IMR-90 (cell line): ENCODE measurements around the gene ANXA2. TPM values are rescaled to one million over a fixed set of nuclear protein-coding genes. Genes with fewer than 3 reads are reported as not detected.

ENCODE experiments used
- ATAC-seq: fragments of 200-7000 bp; cut with Tn5 transposase; 2 replicates; pipeline ENCODE4 v1.9.1; 2020; ENCODE audit warnings: low read depth, mild to moderate bottlenecking, moderate library complexity
- BruUV-seq: library from RNA; stranded (reverse); fragments of 400-500 nt; replicated peaks from 2 replicates; lab custom pipeline; 2021; lab: Mats Ljungman, UMichigan
- CTCF ChIA-PET: fragments of 300-600 bp; formaldehyde crosslinking; extraction: SDS; loops from one replicate; lab custom pipeline; 2021; ENCODE audit warnings: antibody characterized with exemption; lab: Yijun Ruan, JAX
- POLR2A ChIA-PET: fragments of 300-600 bp; sonication (Branson Sonifier 250); formaldehyde crosslinking; loops from one replicate; lab custom pipeline; 2022; ENCODE audit warnings: antibody characterized with exemption; ENCODE audit not compliant: unreplicated experiment; lab: Charles Lee
- DNase-seq: peaks from one replicate; pipeline ENCODE4 v3.0.0; 2013
- H2AFZ ChIP-seq: replicated peaks from 2 replicates; pipeline ENCODE3; 2013; ENCODE audit warnings: low read length, mild to moderate bottlenecking; ENCODE audit not compliant: poor library complexity
- H2AK5ac ChIP-seq: 2 replicates; pipeline ENCODE4 v1.6.1; 2013; ENCODE audit warnings: low read depth, low read length, inconsistent platforms
- H2AK9ac ChIP-seq: replicated peaks from 2 replicates; pipeline ENCODE3; 2013; ENCODE audit warnings: mild to moderate bottlenecking, low read depth, low read length, moderate library complexity; ENCODE audit not compliant: poor library complexity
- H2BK120ac ChIP-seq: 2 replicates; pipeline ENCODE4 v1.6.1; 2013; ENCODE audit warnings: low read depth, low read length, inconsistent platforms
- H2BK15ac ChIP-seq: 3 replicates; pipeline ENCODE4 v1.6.1; 2013; ENCODE audit warnings: low read depth, low read length, inconsistent platforms
- H2BK20ac ChIP-seq: 2 replicates; pipeline ENCODE4 v1.6.1; 2013; ENCODE audit warnings: low read depth, mild to moderate bottlenecking, inconsistent platforms, low read length, moderate library complexity
- H2BK5ac ChIP-seq: 2 replicates; pipeline ENCODE4 v1.6.1; 2013; ENCODE audit warnings: mild to moderate bottlenecking, low read depth, low read length, inconsistent platforms; ENCODE audit not compliant: poor library complexity, severe bottlenecking
- H3K14ac ChIP-seq: replicated peaks from 2 replicates; pipeline ENCODE4 v1.6.1; 2013; ENCODE audit warnings: low read depth, low read length, inconsistent platforms
- H3K18ac ChIP-seq: 2 replicates; pipeline ENCODE4 v1.6.1; 2013; ENCODE audit warnings: low read depth, low read length, control low read depth
- H3K23ac ChIP-seq: 2 replicates; pipeline ENCODE4 v1.6.1; 2013; ENCODE audit warnings: low read depth, low read length, inconsistent platforms
- H3K27ac ChIP-seq: 2 replicates; pipeline ENCODE4 v1.5.1; 2013; ENCODE audit warnings: mild to moderate bottlenecking, control low read depth, low read length; ENCODE audit not compliant: insufficient read depth
- H3K27me3 ChIP-seq: 2 replicates; pipeline ENCODE4 v1.6.1; 2013; ENCODE audit warnings: low read length; ENCODE audit not compliant: control insufficient read depth, insufficient read depth
- H3K36me3 ChIP-seq: 2 replicates; pipeline ENCODE4 v1.6.1; 2013; ENCODE audit warnings: low read length, mixed read lengths; ENCODE audit not compliant: control insufficient read depth, insufficient read depth
- H3K4ac ChIP-seq: 2 replicates; pipeline ENCODE4 v1.6.1; 2013; ENCODE audit warnings: low read depth, low read length, inconsistent platforms
- H3K4me1 ChIP-seq: 2 replicates; pipeline ENCODE4 v1.6.1; 2013; ENCODE audit warnings: low read length, mixed read lengths; ENCODE audit not compliant: control insufficient read depth, insufficient read depth
- H3K4me2 ChIP-seq: 2 replicates; pipeline ENCODE4 v1.6.1; 2013; ENCODE audit warnings: low read depth, mild to moderate bottlenecking, control low read depth, low read length, moderate library complexity
- H3K4me3 ChIP-seq: 2 replicates; pipeline ENCODE4 v1.5.1; 2013; ENCODE audit warnings: low read depth, mild to moderate bottlenecking, control low read depth, low read length, moderate library complexity; ENCODE audit not compliant: insufficient read depth
- H3K56ac ChIP-seq: 2 replicates; pipeline ENCODE4 v1.6.1; 2013; ENCODE audit warnings: low read length, inconsistent platforms; ENCODE audit not compliant: insufficient read depth; ENCODE audit errors: extremely low read depth
- H3K79me1 ChIP-seq, 2 experiments: 2 replicates each; pipeline ENCODE4 v1.6.1; 2013; ENCODE audit warnings: low read length in 2 of 2, inconsistent platforms in 1 of 2, low read depth in 1 of 2
- H3K9ac ChIP-seq: 2 replicates; pipeline ENCODE4 v1.6.1; 2013; ENCODE audit warnings: low read depth, low read length, control low read depth
- H3K9me1 ChIP-seq: 2 replicates; pipeline ENCODE4 v1.6.1; 2013; ENCODE audit warnings: low read length, inconsistent platforms; ENCODE audit not compliant: insufficient read depth
- H3K9me3 ChIP-seq: 2 replicates; pipeline ENCODE4 v1.6.1; 2013; ENCODE audit warnings: low read length; ENCODE audit not compliant: control insufficient read depth, insufficient read depth
- H4K20me1 ChIP-seq: 2 replicates; pipeline ENCODE4 v1.6.1; 2013; ENCODE audit warnings: low read length, inconsistent platforms; ENCODE audit not compliant: insufficient read depth
- H4K5ac ChIP-seq: 2 replicates; pipeline ENCODE4 v1.6.1; 2013; ENCODE audit warnings: mild to moderate bottlenecking, low read depth, low read length, control low read depth
- H4K8ac ChIP-seq, 2 experiments: 2 replicates each; pipeline ENCODE4 v1.6.1; 2013; ENCODE audit warnings: low read depth in 2 of 2, low read length in 2 of 2, control low read depth in 1 of 2, inconsistent platforms in 1 of 2
- H4K91ac ChIP-seq: 2 replicates; pipeline ENCODE4 v1.6.1; 2013; ENCODE audit warnings: low read depth, low read length, inconsistent platforms; ENCODE audit not compliant: insufficient read depth
- BHLHE40 ChIP-seq: fragments of 150-350 bp; IDR thresholded peaks from 2 replicates; pipeline ENCODE4 v1.6.1; 2016; ENCODE audit warnings: mild to moderate bottlenecking, low read depth, low read length
- CEBPB ChIP-seq: IDR thresholded peaks from 2 replicates; pipeline ENCODE4 v1.6.1; 2012; ENCODE audit warnings: low read depth, low read length, improper control_type of control experiment
- CHD1 ChIP-seq: IDR thresholded peaks from 2 replicates; pipeline ENCODE4 v1.6.1; 2012; ENCODE audit warnings: low read depth, low read length, improper control_type of control experiment
- FOS ChIP-seq: fragments of 150-350 bp; IDR thresholded peaks from 2 replicates; pipeline ENCODE4 v1.6.1; 2016; ENCODE audit warnings: low read depth, low read length
- MAZ ChIP-seq: IDR thresholded peaks from 2 replicates; pipeline ENCODE4 v1.6.1; 2012; ENCODE audit warnings: low read depth, mild to moderate bottlenecking, low read length, improper control_type of control experiment, moderate library complexity, borderline replicate concordance
- MXI1 ChIP-seq: IDR thresholded peaks from 2 replicates; pipeline ENCODE4 v1.6.1; 2012; ENCODE audit warnings: low read depth, mild to moderate bottlenecking, low read length, moderate library complexity, borderline replicate concordance
- POLR2A ChIP-seq: IDR thresholded peaks from 2 replicates; pipeline ENCODE4 v1.6.1; 2012; ENCODE audit warnings: mild to moderate bottlenecking, low read depth, low read length
- RAD21 ChIP-seq: IDR thresholded peaks from 2 replicates; pipeline ENCODE4 v1.6.1; 2012; ENCODE audit warnings: low read length, improper control_type of control experiment
- RCOR1 ChIP-seq: IDR thresholded peaks from 2 replicates; pipeline ENCODE4 v1.6.1; 2012; ENCODE audit warnings: mild to moderate bottlenecking, low read length, improper control_type of control experiment; ENCODE audit not compliant: insufficient replicate concordance
- RFX5 ChIP-seq: IDR thresholded peaks from 2 replicates; pipeline ENCODE4 v1.8.0; 2012; ENCODE audit warnings: low read depth, mild to moderate bottlenecking, low read length, moderate library complexity
- SMC3 ChIP-seq: fragments of 150-350 bp; IDR thresholded peaks from 2 replicates; pipeline ENCODE4 v1.6.1; 2016; ENCODE audit warnings: low read depth, mild to moderate bottlenecking, antibody characterized with exemption, low read length, moderate library complexity
- USF2 ChIP-seq: fragments of 150-350 bp; IDR thresholded peaks from 2 replicates; pipeline ENCODE4 v1.6.1; 2017; ENCODE audit warnings: mild to moderate bottlenecking, antibody characterized with exemption, low read length, low read depth
- WGBS, 2 experiments: methylation state at CpG; one replicate each; pipeline versions ENCODE4 v1.1.5 to v1.1.7; 2013; ENCODE audit warnings: missing lambda C conversion rate in 2 of 2; ENCODE audit not compliant: insufficient read length in 1 of 2; ENCODE audit errors: extremely low coverage in 2 of 2; 5-methylcytosine and 5-hydroxymethylcytosine counted together
- dilution Hi-C: fragments of 300-500 bp; cut with HindIII; formaldehyde crosslinking; loops from one replicate; pipeline ENCODE4 v1.14.3; 2018; ENCODE audit warnings: low sequenced_read_pairs; ENCODE audit not compliant: unreplicated experiment
- in situ Hi-C: fragments of 300-500 bp; cut with MboI; formaldehyde crosslinking; loops from 3 replicates; pipeline ENCODE4 v1.14.3; 2019; ENCODE audit warnings: low sequenced_read_pairs, inconsistent platforms, mixed read lengths
- intact Hi-C: fragments of 100-400 bp; cut with micrococcal nuclease; formaldehyde crosslinking; loops from 2 replicates; pipeline ENCODE4 v1.10.0; 2022
- polyA plus RNA-seq, 3 experiments: library from polyadenylated mRNA; depleted of rRNA; stranded (reverse); fragments of >200 nt; gene quantifications; 2 replicates each; pipeline ENCODE4 v1.2.3, GENCODE V29; 2012; ENCODE audit warnings: low replicate concordance in 1 of 3
- total RNA-seq: library from RNA; depleted of rRNA; stranded (reverse); fragments of >200 nt; gene quantifications from 2 replicates; pipeline ENCODE4 v1.2.3, GENCODE V29; 2012
- TF ChIP-seq, protein P1 (sequence below): conservative IDR thresholded peaks from 2 replicates; pipeline ENCODE4 v1.5.1; 2012; ENCODE audit warnings: mild to moderate bottlenecking, low read depth, low read length, improper control_type of control experiment
- TF ChIP-seq, protein P2 (sequence below): fragments of 150-350 bp; IDR thresholded peaks from 2 replicates; pipeline ENCODE4 v1.6.1; 2016; ENCODE audit warnings: low read depth, mild to moderate bottlenecking, low read length, moderate library complexity, borderline replicate concordance

ANXA2 gene
- total and polyA plus RNA-seq, 2 of the 4 experiments (the other 2 are of a cell fraction), result 7,454 to 8,412 TPM

DNA sequence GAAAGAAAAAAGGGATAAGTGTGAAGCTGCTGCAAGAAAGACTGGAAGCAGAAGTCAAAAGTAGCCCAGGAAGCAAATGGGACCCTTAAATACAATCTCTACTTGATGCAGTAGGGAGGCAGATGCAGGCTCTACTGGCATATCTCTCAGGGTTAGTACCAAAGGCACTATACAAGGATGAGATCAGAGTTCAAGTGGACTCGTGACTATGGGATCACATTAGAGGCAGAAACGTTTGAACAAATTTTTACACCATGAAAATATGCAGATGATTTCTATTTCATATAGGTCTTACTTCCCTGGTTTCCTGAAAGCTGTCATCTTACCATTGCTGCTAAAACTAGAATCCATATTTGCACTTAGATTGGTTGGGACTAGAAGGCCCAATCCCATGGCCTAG is 27.7 kb upstream of the ANXA2 start:
- Histone ChIP-seq H4K8ac (no peak overlapping the region), H3K9me3 (no peaks in the 10 kb centered on the region), H2AK5ac (no peak overlapping the region), H4K91ac (no peak overlapping the region), H3K4me2 (no peak overlapping the region), H2AFZ (no peak overlapping the region), H3K23ac (no peak overlapping the region; the same call in 1 of the 2 replicates), H2BK15ac (no peak overlapping the region), H2BK5ac (no peak overlapping the region), H3K79me1 (peaks cover 6 to 29% of the 10 kb centered on the region in 2 experiments), H3K9ac (no peak overlapping the region), H3K56ac (no peak overlapping the region), H3K4me1 (peaks cover 8% of the 10 kb centered on the region), H3K4me3 (no peak overlapping the region), H3K18ac (no peak overlapping the region), H2BK20ac (no peak overlapping the region), H3K36me3 (peaks cover 5% of the 10 kb centered on the region; the same call in 1 of the 2 replicates), H2AK9ac (no peak overlapping the region), H3K9me1 (peaks cover 6% of the 10 kb centered on the region), H3K4ac (no peak overlapping the region), H4K20me1 (peaks cover 3% of the 10 kb centered on the region; the same call in 1 of the 2 replicates), H3K27ac (no peak overlapping the region), H3K14ac (no peak overlapping the region), H3K27me3 (no peaks in the 10 kb centered on the region), H2BK120ac (no peak overlapping the region), H4K5ac (no peak overlapping the region)
- BruUV-seq, result no TSS peak
- ATAC-seq, result no peak
- no CpG with 5 or more reads among the region's 2 CpGs for WGBS, 2 experiments
- intact Hi-C loops, result no loop called here
- DNase-seq, result no peak
- TF ChIP-seq MAZ (no peak), USF2 (no peak), BHLHE40 (no peak), SMC3 (no peak), CHD1 (no peak), RCOR1 (no peak), FOS (no peak), RFX5 (no peak), MXI1 (no peak), CEBPB (no peak), RAD21 (no peak), POLR2A (no peak)
- TF ChIP-seq, protein P1, sequence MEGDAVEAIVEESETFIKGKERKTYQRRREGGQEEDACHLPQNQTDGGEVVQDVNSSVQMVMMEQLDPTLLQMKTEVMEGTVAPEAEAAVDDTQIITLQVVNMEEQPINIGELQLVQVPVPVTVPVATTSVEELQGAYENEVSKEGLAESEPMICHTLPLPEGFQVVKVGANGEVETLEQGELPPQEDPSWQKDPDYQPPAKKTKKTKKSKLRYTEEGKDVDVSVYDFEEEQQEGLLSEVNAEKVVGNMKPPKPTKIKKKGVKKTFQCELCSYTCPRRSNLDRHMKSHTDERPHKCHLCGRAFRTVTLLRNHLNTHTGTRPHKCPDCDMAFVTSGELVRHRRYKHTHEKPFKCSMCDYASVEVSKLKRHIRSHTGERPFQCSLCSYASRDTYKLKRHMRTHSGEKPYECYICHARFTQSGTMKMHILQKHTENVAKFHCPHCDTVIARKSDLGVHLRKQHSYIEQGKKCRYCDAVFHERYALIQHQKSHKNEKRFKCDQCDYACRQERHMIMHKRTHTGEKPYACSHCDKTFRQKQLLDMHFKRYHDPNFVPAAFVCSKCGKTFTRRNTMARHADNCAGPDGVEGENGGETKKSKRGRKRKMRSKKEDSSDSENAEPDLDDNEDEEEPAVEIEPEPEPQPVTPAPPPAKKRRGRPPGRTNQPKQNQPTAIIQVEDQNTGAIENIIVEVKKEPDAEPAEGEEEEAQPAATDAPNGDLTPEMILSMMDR, result no peak
- TF ChIP-seq, protein P2, sequence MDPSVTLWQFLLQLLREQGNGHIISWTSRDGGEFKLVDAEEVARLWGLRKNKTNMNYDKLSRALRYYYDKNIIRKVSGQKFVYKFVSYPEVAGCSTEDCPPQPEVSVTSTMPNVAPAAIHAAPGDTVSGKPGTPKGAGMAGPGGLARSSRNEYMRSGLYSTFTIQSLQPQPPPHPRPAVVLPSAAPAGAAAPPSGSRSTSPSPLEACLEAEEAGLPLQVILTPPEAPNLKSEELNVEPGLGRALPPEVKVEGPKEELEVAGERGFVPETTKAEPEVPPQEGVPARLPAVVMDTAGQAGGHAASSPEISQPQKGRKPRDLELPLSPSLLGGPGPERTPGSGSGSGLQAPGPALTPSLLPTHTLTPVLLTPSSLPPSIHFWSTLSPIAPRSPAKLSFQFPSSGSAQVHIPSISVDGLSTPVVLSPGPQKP, result no peak
- in situ Hi-C loops, result loop anchor here (25.0 kb wide), 1 partner anchor 738 kb away; the partner anchor contains the start of gene BNIP2
- dilution Hi-C loops, result no loop called here
- CTCF ChIA-PET, result no interaction called here
- POLR2A ChIA-PET, result no interaction called here
